ENCODE results near the gene PSMB1. TPM values are rescaled to one million over a fixed set of nuclear protein-coding genes. Genes with fewer than 3 reads are reported as not detected.

The PSMB1 gene
- total RNA-seq, 1 experiment from 2014 or later: 358 TPM

- no peaks in the 10 kb centered on the region for H3K9me3 ChIP-seq (ENCODE audit: low read depth, low read length, poor library complexity, severe bottlenecking)
- no TSS peak for BruUV-seq (replicated peaks)
- H3K4me1 ChIP-seq (ENCODE audit: insufficient read depth, low read length, poor library complexity, severe bottlenecking): peaks cover 33% of the 10 kb centered on the region
- H3K36me3 ChIP-seq (ENCODE audit: insufficient read depth, low read length, poor library complexity, severe bottlenecking): peaks cover 27% of the 10 kb centered on the region
- POLR2A ChIA-PET (ENCODE audit: low non-redundant PET): no interaction called here
- no peak for DNase-seq (ENCODE audit: low spot score)
- peak overlapping the region; percentile 94 for H3K27ac ChIP-seq (ENCODE audit: low read depth, low read length, poor library complexity, severe bottlenecking)
- peak overlapping the region; percentile 60 for H3K4me3 ChIP-seq (ENCODE audit: low read depth, low read length, poor library complexity, severe bottlenecking)
- CTCF ChIA-PET: interaction anchor here (0.5 kb wide), 1 partner anchor 22 kb away, joined by 3 read pairs; no protein-coding TSS in a partner anchor
- H3K27me3 ChIP-seq (replicated peaks; ENCODE audit: insufficient read depth, low read depth, low read length, poor library complexity): no peaks in the 10 kb centered on the region
- TF ChIP-seq EZH2 (IDR thresholded peaks at IDR 0.05; ENCODE audit: borderline replicate concordance, low read depth, low read length, poor library complexity, severe bottlenecking): no peak
- TF ChIP-seq, protein P1, sequence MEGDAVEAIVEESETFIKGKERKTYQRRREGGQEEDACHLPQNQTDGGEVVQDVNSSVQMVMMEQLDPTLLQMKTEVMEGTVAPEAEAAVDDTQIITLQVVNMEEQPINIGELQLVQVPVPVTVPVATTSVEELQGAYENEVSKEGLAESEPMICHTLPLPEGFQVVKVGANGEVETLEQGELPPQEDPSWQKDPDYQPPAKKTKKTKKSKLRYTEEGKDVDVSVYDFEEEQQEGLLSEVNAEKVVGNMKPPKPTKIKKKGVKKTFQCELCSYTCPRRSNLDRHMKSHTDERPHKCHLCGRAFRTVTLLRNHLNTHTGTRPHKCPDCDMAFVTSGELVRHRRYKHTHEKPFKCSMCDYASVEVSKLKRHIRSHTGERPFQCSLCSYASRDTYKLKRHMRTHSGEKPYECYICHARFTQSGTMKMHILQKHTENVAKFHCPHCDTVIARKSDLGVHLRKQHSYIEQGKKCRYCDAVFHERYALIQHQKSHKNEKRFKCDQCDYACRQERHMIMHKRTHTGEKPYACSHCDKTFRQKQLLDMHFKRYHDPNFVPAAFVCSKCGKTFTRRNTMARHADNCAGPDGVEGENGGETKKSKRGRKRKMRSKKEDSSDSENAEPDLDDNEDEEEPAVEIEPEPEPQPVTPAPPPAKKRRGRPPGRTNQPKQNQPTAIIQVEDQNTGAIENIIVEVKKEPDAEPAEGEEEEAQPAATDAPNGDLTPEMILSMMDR (conservative IDR thresholded peaks at IDR 0.05; ENCODE audit: low read depth, low read length): no peak
- intact Hi-C loops (cut with micrococcal nuclease; ENCODE audit: unreplicated experiment): no loop called here
These were observed 466 bp upstream of the PSMB1 start for GRCh38 chr6:170553534-170554012.

- Histone ChIP-seq H3K36me3 (ENCODE audit: insufficient read depth, low read length, poor library complexity, severe bottlenecking) (peaks cover 98% of the 10 kb centered on the region), H3K27me3 (replicated peaks; ENCODE audit: insufficient read depth, low read depth, low read length, poor library complexity) (no peaks in the 10 kb centered on the region), H3K4me1 (ENCODE audit: insufficient read depth, low read length, poor library complexity, severe bottlenecking) (peaks cover 9% of the 10 kb centered on the region), H3K4me3 (ENCODE audit: low read depth, low read length, poor library complexity, severe bottlenecking) (no peak overlapping the region), H3K9me3 (ENCODE audit: low read depth, low read length, poor library complexity, severe bottlenecking) (no peaks in the 10 kb centered on the region), H3K27ac (ENCODE audit: low read depth, low read length, poor library complexity, severe bottlenecking) (no peak overlapping the region)
- DNase-seq (ENCODE audit: low spot score): no peak
- TF ChIP-seq, protein P1 (conservative IDR thresholded peaks at IDR 0.05; ENCODE audit: low read depth, low read length): no peak
- no peak for TF ChIP-seq EZH2 (IDR thresholded peaks at IDR 0.05; ENCODE audit: borderline replicate concordance, low read depth, low read length, poor library complexity, severe bottlenecking)
- BruUV-seq (replicated peaks): no TSS peak
- POLR2A ChIA-PET (ENCODE audit: low non-redundant PET): interaction anchor here (0.6 kb wide), 1 partner anchor 31 kb away, joined by 4 read pairs; no protein-coding TSS in a partner anchor
- intact Hi-C loops (cut with micrococcal nuclease; ENCODE audit: unreplicated experiment): no loop called here
- CTCF ChIA-PET: no interaction called here
These were observed 7.7 kb downstream of the PSMB1 start for GRCh38 chr6:170545405-170545804.

GRCh38 chr6:170542031-170542719 is 10.9 kb downstream of the PSMB1 start:
- POLR2A ChIA-PET (ENCODE audit: low non-redundant PET): no interaction called here
- no peak overlapping the region for H3K4me3 ChIP-seq (ENCODE audit: low read depth, low read length, poor library complexity, severe bottlenecking)
- H3K36me3 ChIP-seq (ENCODE audit: insufficient read depth, low read length, poor library complexity, severe bottlenecking): peaks cover 100% of the 10 kb centered on the region
- BruUV-seq (replicated peaks): no TSS peak
- no peak overlapping the region for H3K27ac ChIP-seq (ENCODE audit: low read depth, low read length, poor library complexity, severe bottlenecking)
- H3K4me1 ChIP-seq (ENCODE audit: insufficient read depth, low read length, poor library complexity, severe bottlenecking): no peaks in the 10 kb centered on the region
- CTCF ChIA-PET: no interaction called here
- intact Hi-C loops (cut with micrococcal nuclease; ENCODE audit: unreplicated experiment): no loop called here
- no peaks in the 10 kb centered on the region for H3K27me3 ChIP-seq (replicated peaks; ENCODE audit: insufficient read depth, low read depth, low read length, poor library complexity)
- TF ChIP-seq EZH2 (IDR thresholded peaks at IDR 0.05; ENCODE audit: borderline replicate concordance, low read depth, low read length, poor library complexity, severe bottlenecking): no peak
- TF ChIP-seq, protein P1 (conservative IDR thresholded peaks at IDR 0.05; ENCODE audit: low read depth, low read length): no peak
- DNase-seq (ENCODE audit: low spot score): no peak
- no peaks in the 10 kb centered on the region for H3K9me3 ChIP-seq (ENCODE audit: low read depth, low read length, poor library complexity, severe bottlenecking)

All from A673 (cell line).